Measurements from ENCODE around the gene DPT. TPM values are rescaled to one million over a fixed set of nuclear protein-coding genes. Genes with fewer than 3 reads are reported as not detected.

DPT gene
- total and polyA plus RNA-seq, 2 of the 4 experiments (the other 2 are of a cell fraction) = not detected

DNA sequence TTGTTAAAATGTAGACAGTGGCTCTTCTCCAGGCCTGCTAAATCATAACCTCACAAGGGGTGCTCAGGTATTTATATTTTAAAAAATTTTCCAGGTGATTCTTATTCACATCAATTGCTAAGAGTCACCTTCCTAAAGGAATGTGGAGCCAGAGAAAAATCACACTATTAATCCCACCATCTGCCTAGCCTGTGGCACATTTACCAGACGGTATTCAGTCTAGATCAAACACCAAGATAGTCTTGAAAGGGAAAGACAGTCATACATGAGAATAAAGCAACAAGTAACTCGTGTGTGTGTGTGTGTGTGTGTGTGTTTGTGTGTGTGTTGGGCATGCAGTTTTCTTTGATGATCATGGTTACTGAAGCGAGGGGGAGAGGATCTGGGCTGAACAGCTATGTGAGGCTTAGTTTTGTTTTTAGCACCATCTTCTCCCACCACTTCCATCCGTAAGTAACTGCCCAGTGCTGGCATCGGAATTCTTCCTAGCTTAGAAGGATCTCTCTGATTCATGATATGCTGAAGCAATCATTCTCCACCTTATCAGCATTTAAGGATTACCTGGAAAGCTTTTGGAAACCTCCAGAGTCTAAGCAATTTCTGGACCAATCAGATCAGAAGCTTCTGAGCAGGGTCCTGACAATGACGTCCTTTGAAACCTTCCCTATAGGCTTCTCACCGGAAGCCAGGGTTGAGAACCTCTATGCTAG lies 2.4 kb upstream of the DPT start:
- Histone ChIP-seq H3K4me1 (ENCODE audit: control insufficient read depth, insufficient read depth, low read length) (no peaks in the 10 kb centered on the region), H3K9me3 (ENCODE audit: control insufficient read depth, insufficient read depth, low read length) (no peaks in the 10 kb centered on the region), H3K27ac (ENCODE audit: insufficient read depth, low read length) (no peak overlapping the region), H4K20me1 (ENCODE audit: insufficient read depth, low read length) (no peaks in the 10 kb centered on the region), H2BK120ac (ENCODE audit: low read depth, low read length) (no peak overlapping the region), H3K36me3 (ENCODE audit: control insufficient read depth, insufficient read depth, low read length) (no peaks in the 10 kb centered on the region), H2AFZ (replicated peaks; ENCODE audit: low read length, poor library complexity) (no peak overlapping the region), H3K56ac (ENCODE audit: extremely low read depth, insufficient read depth, low read length) (no peak overlapping the region), H2AK5ac (ENCODE audit: low read depth, low read length) (no peak overlapping the region), H2BK5ac (ENCODE audit: low read depth, low read length, poor library complexity, severe bottlenecking) (no peak overlapping the region), H3K9me1 (ENCODE audit: insufficient read depth, low read length) (no peaks in the 10 kb centered on the region), H2AK9ac (replicated peaks; ENCODE audit: low read depth, low read length, poor library complexity) (no peak overlapping the region), H3K9ac (ENCODE audit: low read depth, low read length) (no peak overlapping the region), H3K18ac (ENCODE audit: low read depth, low read length) (no peak overlapping the region), H3K79me1 (ENCODE audit: low read depth in 1 of 2, low read length in 2 of 2) (no peaks in the 10 kb centered on the region), H2BK20ac (ENCODE audit: low read depth, low read length) (no peak overlapping the region), H3K27me3 (ENCODE audit: control insufficient read depth, insufficient read depth, low read length) (no peaks in the 10 kb centered on the region), H4K5ac (ENCODE audit: low read depth, low read length) (no peak overlapping the region), H2BK15ac (ENCODE audit: low read depth, low read length) (no peak overlapping the region), H3K4me3 (ENCODE audit: insufficient read depth, low read depth, low read length) (no peak overlapping the region), H3K14ac (replicated peaks; ENCODE audit: low read depth, low read length) (no peak overlapping the region), H3K23ac (ENCODE audit: low read depth, low read length) (no peak overlapping the region), H4K8ac (ENCODE audit: low read depth in 2 of 2, low read length in 2 of 2) (no peak overlapping the region), H3K4ac (ENCODE audit: low read depth, low read length) (no peak overlapping the region), H4K91ac (ENCODE audit: insufficient read depth, low read depth, low read length) (no peak overlapping the region), H3K4me2 (ENCODE audit: low read depth, low read length) (no peak overlapping the region)
- ATAC-seq (ENCODE audit: low read depth) (no peak), DNase-seq (no peak)
- intact Hi-C loops (cut with micrococcal nuclease) (no loop called here), dilution Hi-C loops (cut with HindIII; ENCODE audit: low sequenced_read_pairs, unreplicated experiment) (no loop called here), in situ Hi-C loops (cut with MboI; ENCODE audit: low sequenced_read_pairs) (no loop called here)
- BruUV-seq (replicated peaks) = no TSS peak
- WGBS, 2 experiments (ENCODE audit: extremely low coverage in 2 of 2, insufficient read length in 1 of 2) = no CpG with 5 or more reads among the region's 7 CpGs
- CTCF ChIA-PET = no interaction called here
- POLR2A ChIA-PET (ENCODE audit: unreplicated experiment) = no interaction called here
- TF ChIP-seq RAD21 (IDR thresholded peaks at IDR 0.05; ENCODE audit: low read length) (no peak), NFE2L2 (IDR thresholded peaks at IDR 0.05; ENCODE audit: low read depth, low read length) (no peak), BHLHE40 (IDR thresholded peaks at IDR 0.05; ENCODE audit: low read depth, low read length) (no peak), POLR2A (IDR thresholded peaks at IDR 0.05; ENCODE audit: low read depth, low read length) (no peak), SMC3 (IDR thresholded peaks at IDR 0.05; ENCODE audit: low read depth, low read length) (no peak)
- TF ChIP-seq, protein P1, sequence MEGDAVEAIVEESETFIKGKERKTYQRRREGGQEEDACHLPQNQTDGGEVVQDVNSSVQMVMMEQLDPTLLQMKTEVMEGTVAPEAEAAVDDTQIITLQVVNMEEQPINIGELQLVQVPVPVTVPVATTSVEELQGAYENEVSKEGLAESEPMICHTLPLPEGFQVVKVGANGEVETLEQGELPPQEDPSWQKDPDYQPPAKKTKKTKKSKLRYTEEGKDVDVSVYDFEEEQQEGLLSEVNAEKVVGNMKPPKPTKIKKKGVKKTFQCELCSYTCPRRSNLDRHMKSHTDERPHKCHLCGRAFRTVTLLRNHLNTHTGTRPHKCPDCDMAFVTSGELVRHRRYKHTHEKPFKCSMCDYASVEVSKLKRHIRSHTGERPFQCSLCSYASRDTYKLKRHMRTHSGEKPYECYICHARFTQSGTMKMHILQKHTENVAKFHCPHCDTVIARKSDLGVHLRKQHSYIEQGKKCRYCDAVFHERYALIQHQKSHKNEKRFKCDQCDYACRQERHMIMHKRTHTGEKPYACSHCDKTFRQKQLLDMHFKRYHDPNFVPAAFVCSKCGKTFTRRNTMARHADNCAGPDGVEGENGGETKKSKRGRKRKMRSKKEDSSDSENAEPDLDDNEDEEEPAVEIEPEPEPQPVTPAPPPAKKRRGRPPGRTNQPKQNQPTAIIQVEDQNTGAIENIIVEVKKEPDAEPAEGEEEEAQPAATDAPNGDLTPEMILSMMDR (conservative IDR thresholded peaks at IDR 0.05; ENCODE audit: low read depth, low read length) = no peak
